Loucy (cell line): Measurements from ENCODE around the gene RPS19BP1.

Source experiments
- H2AFZ ChIP-seq: fragments of 200-600 bp; sonication (generic); 2 replicates; pipeline ENCODE4 v1.6.0; 2016; ENCODE audit warnings: antibody characterized with exemption, mild to moderate bottlenecking, low read length, moderate library complexity
- H3F3A ChIP-seq: fragments of 200-600 bp; 2 replicates; pipeline ENCODE4 v1.6.0; 2016; ENCODE audit warnings: antibody characterized with exemption, low read depth, mild to moderate bottlenecking
- H3K27me3 ChIP-seq: fragments of 200-600 bp; sonication (generic); 2 replicates; pipeline ENCODE4 v1.6.1; 2014; ENCODE audit warnings: low read length, mild to moderate bottlenecking; ENCODE audit not compliant: insufficient read depth, poor library complexity, severe bottlenecking
- H3K36me3 ChIP-seq: fragments of 200-600 bp; sonication (generic); 2 replicates; pipeline ENCODE4 v1.6.1; 2016; ENCODE audit warnings: low read length; ENCODE audit not compliant: insufficient read depth
- H3K4me1 ChIP-seq: fragments of 200-600 bp; sonication (generic); 2 replicates; pipeline ENCODE4 v1.5.1; 2014; ENCODE audit warnings: low read length, mild to moderate bottlenecking; ENCODE audit not compliant: insufficient read depth, poor library complexity, severe bottlenecking
- H3K4me2 ChIP-seq: fragments of 200-600 bp; sonication (generic); 2 replicates; pipeline ENCODE4 v1.6.0; 2014; ENCODE audit warnings: antibody characterized with exemption, low read length, low read depth, mild to moderate bottlenecking; ENCODE audit not compliant: poor library complexity, severe bottlenecking
- H3K4me3 ChIP-seq: fragments of 200-600 bp; sonication (generic); 2 replicates; pipeline ENCODE4 v1.5.1; 2014; ENCODE audit warnings: low read length, mild to moderate bottlenecking, mixed read lengths; ENCODE audit not compliant: poor library complexity, severe bottlenecking
- H3K79me2 ChIP-seq: fragments of 200-600 bp; sonication (generic); 2 replicates; pipeline ENCODE4 v1.6.1; 2014; ENCODE audit warnings: low read length; ENCODE audit not compliant: insufficient read depth
- H3K9ac ChIP-seq: fragments of 200-600 bp; sonication (generic); 2 replicates; pipeline ENCODE4 v1.6.0; 2014; ENCODE audit warnings: mild to moderate bottlenecking, low read depth, low read length, moderate library complexity; ENCODE audit not compliant: poor library complexity, severe bottlenecking
- H3K9me2 ChIP-seq: fragments of 200-600 bp; sonication (generic); replicated peaks from 2 replicates; pipeline ENCODE4 v1.6.1; 2016; ENCODE audit warnings: low read depth, low read length, mixed read lengths
- H3K9me3 ChIP-seq: fragments of 200-600 bp; sonication (generic); 2 replicates; pipeline ENCODE4 v1.6.1; 2014; ENCODE audit warnings: mild to moderate bottlenecking, antibody characterized with exemption, low read length, low read depth; ENCODE audit not compliant: insufficient read depth
- H4K20me1 ChIP-seq: fragments of 200-600 bp; sonication (generic); 2 replicates; pipeline ENCODE4 v1.6.0; 2014; ENCODE audit warnings: antibody characterized with exemption, low read length, mild to moderate bottlenecking; ENCODE audit not compliant: insufficient read depth, poor library complexity, severe bottlenecking
- EZH2phosphoT487 ChIP-seq: fragments of 200-600 bp; IDR thresholded peaks from 2 replicates; pipeline ENCODE4 v1.6.1; 2018; ENCODE audit warnings: antibody characterized with exemption, mild to moderate bottlenecking, moderate library complexity, borderline replicate concordance
- TF ChIP-seq, protein P1 (sequence below): fragments of 200-600 bp; sonication (generic); conservative IDR thresholded peaks from 2 replicates; pipeline ENCODE4 v1.5.1; 2014; ENCODE audit warnings: mild to moderate bottlenecking, antibody characterized with exemption, low read length

RPS19BP1 gene

DNA sequence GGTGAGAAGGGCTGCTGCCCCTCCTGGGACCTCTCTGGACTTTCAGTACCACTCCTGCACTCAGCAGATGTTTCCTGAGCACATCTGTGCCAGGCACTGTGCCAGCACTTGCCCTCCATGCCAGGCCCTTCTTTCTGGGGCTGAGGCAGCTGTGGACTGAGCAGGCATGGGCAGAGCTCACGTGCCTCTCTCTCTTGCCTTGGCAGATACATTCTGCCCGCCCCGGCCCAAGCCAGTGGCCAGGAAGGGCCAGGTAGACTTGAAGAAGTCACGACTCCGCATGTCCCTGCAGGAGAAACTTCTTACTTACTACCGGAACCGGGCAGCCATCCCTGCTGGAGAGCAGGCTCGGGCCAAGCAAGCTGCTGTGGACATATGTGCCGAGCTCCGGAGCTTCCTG lies 20.5 kb downstream of the RPS19BP1 start:
- H3K4me2 ChIP-seq, result no peak overlapping the region
- TF ChIP-seq, protein P1, sequence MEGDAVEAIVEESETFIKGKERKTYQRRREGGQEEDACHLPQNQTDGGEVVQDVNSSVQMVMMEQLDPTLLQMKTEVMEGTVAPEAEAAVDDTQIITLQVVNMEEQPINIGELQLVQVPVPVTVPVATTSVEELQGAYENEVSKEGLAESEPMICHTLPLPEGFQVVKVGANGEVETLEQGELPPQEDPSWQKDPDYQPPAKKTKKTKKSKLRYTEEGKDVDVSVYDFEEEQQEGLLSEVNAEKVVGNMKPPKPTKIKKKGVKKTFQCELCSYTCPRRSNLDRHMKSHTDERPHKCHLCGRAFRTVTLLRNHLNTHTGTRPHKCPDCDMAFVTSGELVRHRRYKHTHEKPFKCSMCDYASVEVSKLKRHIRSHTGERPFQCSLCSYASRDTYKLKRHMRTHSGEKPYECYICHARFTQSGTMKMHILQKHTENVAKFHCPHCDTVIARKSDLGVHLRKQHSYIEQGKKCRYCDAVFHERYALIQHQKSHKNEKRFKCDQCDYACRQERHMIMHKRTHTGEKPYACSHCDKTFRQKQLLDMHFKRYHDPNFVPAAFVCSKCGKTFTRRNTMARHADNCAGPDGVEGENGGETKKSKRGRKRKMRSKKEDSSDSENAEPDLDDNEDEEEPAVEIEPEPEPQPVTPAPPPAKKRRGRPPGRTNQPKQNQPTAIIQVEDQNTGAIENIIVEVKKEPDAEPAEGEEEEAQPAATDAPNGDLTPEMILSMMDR, result no peak
- no peak for TF ChIP-seq EZH2phosphoT487
- no peaks in the 10 kb centered on the region for H3K9me2 ChIP-seq
- no peak overlapping the region for H3K9ac ChIP-seq
- no peaks in the 10 kb centered on the region for H3K9me3 ChIP-seq
- no peaks in the 10 kb centered on the region for H3K27me3 ChIP-seq
- H3K79me2 ChIP-seq, result peaks cover 52% of the 10 kb centered on the region; the same call in 1 of the 2 replicates
- H4K20me1 ChIP-seq, result peaks cover 18% of the 10 kb centered on the region
- H3K4me3 ChIP-seq, result no peak overlapping the region
- no peaks in the 10 kb centered on the region for H3F3A ChIP-seq
- peaks cover 84% of the 10 kb centered on the region; the same call in 1 of the 2 replicates for H3K36me3 ChIP-seq
- peaks cover 5% of the 10 kb centered on the region for H3K4me1 ChIP-seq
- H2AFZ ChIP-seq, result no peak overlapping the region

DNA sequence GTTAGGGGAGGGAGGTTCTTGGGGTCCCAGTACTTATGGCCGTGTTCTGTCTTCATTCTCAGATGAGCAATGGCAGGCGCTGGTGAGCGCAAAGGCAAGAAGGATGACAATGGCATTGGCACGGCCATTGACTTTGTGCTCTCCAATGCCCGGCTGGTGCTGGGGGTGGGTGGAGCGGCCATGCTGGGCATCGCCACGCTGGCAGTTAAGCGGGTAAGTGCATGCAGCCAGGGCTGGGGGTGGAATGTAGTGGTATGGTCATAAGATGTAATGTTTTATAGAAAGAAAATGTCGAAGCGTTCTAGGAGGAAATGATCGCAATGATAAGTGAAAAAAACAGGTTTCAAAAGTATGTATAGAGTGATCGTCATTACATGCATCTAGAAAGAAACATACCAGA lies 21.3 kb downstream of the RPS19BP1 start:
- TF ChIP-seq, protein P1, result no peak
- no peak for TF ChIP-seq EZH2phosphoT487
- peaks cover 86% of the 10 kb centered on the region; the same call in 1 of the 2 replicates for H3K36me3 ChIP-seq
- no peak overlapping the region for H3K4me3 ChIP-seq
- H3K9me3 ChIP-seq, result no peaks in the 10 kb centered on the region
- no peaks in the 10 kb centered on the region for H3K27me3 ChIP-seq
- H3F3A ChIP-seq, result no peaks in the 10 kb centered on the region
- H3K4me1 ChIP-seq, result peaks cover 7% of the 10 kb centered on the region
- no peak overlapping the region for H3K4me2 ChIP-seq
- no peak overlapping the region for H2AFZ ChIP-seq
- H3K79me2 ChIP-seq, result peaks cover 60% of the 10 kb centered on the region
- no peaks in the 10 kb centered on the region for H3K9me2 ChIP-seq
- no peak overlapping the region for H3K9ac ChIP-seq
- peaks cover 18% of the 10 kb centered on the region for H4K20me1 ChIP-seq

DNA sequence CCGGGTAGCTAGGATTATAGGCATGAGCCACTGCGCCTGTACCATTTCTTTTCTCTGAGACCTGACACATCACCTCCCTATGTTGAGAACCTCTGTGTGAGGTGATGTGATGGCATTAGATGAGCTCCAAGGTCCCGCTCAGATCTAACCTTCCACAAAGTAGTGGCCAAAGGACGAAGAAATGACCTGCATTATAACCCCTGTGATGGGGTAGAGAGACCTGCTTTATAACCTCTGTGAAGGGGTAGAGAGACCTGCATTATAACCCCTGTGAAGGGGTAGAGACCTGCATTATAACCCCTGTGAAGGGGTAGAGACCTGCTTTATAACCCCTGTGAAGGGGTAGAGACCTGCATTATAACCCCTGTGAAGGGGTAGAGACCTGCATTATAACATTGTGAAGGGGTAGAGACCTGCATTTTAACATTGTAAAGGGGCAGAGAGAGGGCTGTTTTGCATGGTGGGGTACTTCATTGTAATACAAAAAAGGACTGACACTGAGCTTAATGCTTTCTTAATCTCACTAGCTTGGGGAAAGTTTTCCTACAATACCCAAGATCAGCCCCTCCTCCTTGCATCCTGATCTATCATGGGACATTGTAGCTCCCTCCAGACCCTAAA lies 21.9 kb downstream of the RPS19BP1 start:
- Histone ChIP-seq H3K4me2 (no peak overlapping the region), H4K20me1 (peaks cover 18% of the 10 kb centered on the region), H3K9me2 (no peaks in the 10 kb centered on the region), H3K79me2 (peaks cover 66% of the 10 kb centered on the region), H3K4me1 (peaks cover 10% of the 10 kb centered on the region), H3K9me3 (no peaks in the 10 kb centered on the region), H2AFZ (no peak overlapping the region), H3F3A (no peaks in the 10 kb centered on the region), H3K9ac (no peak overlapping the region), H3K27me3 (no peaks in the 10 kb centered on the region), H3K36me3 (peaks cover 86% of the 10 kb centered on the region; the same call in 1 of the 2 replicates), H3K4me3 (no peak overlapping the region)
- TF ChIP-seq EZH2phosphoT487, result no peak
- TF ChIP-seq, protein P1, result no peak
